ENCODE data around the gene NQO2. TPM values are rescaled to one million over a fixed set of nuclear protein-coding genes. Genes with fewer than 3 reads are reported as not detected.

The NQO2 gene
- total and polyA plus RNA-seq, 2 of the 13 experiments (the other 11 are each of a cell fraction or from before 2014, with no cell fraction given), result 32.2 to 56.5 TPM

DNA sequence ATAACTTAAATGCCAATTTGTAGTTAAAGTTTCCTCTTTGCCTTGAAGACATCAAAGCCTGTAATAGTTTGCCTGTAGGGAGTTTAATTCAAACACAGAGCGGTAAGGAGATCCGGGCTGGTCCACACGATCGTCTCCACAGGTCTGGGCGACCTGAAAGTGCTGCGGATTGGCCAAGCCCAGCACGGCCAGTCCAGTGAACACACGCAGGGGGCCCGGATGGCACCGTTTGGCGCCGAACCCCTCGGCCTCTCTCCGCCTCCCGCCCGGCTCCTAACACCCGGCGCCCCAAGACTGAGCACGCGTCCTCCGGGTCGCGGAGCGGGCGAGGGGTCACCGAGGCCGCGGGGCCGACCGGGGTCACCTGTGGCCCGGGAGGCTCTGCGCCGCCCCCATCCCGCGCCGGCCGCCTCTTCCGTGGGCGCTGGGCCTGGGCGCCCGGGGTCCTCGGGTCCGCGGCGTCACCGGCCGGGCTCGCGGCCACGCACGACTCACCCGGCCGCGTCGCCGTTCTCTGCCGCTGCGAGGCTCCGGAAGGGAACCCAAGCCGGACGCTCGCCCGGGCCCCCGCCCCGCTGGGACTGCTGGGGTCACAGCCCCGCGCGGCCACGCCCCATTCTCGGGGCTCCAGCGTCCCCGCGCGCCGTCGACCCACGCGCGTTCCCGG lies 28.8 kb upstream of the NQO2 start (continued):
- no peak for TF ChIP-seq THAP8 (CRISPR knock-in tag; IDR thresholded peaks at IDR 0.05; ENCODE audit: borderline replicate concordance)
- TF ChIP-seq, protein P1, sequence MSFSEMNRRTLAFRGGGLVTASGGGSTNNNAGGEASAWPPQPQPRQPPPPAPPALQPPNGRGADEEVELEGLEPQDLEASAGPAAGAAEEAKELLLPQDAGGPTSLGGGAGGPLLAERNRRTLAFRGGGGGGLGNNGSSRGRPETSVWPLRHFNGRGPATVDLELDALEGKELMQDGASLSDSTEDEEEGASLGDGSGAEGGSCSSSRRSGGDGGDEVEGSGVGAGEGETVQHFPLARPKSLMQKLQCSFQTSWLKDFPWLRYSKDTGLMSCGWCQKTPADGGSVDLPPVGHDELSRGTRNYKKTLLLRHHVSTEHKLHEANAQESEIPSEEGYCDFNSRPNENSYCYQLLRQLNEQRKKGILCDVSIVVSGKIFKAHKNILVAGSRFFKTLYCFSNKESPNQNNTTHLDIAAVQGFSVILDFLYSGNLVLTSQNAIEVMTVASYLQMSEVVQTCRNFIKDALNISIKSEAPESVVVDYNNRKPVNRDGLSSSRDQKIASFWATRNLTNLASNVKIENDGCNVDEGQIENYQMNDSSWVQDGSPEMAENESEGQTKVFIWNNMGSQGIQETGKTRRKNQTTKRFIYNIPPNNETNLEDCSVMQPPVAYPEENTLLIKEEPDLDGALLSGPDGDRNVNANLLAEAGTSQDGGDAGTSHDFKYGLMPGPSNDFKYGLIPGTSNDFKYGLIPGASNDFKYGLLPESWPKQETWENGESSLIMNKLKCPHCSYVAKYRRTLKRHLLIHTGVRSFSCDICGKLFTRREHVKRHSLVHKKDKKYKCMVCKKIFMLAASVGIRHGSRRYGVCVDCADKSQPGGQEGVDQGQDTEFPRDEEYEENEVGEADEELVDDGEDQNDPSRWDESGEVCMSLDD (CRISPR knock-in tag; IDR thresholded peaks at IDR 0.05; ENCODE audit: borderline replicate concordance), result 0 out of 2 replicates have a peak, but pooled peaks have one; percentile 67
- no peak for TF ChIP-seq ZEB1 (IDR thresholded peaks at IDR 0.05; ENCODE audit: insufficient replicate concordance, low read depth)
- no peak for TF ChIP-seq ZNF256 (CRISPR knock-in tag; conservative IDR thresholded peaks at IDR 0.05)
- TF ChIP-seq ZNF614 (CRISPR knock-in tag; IDR thresholded peaks at IDR 0.05; ENCODE audit: borderline replicate concordance), result no peak
- no peak for TF ChIP-seq ZNF577 (CRISPR knock-in tag; IDR thresholded peaks at IDR 0.05; ENCODE audit: borderline replicate concordance, low read depth)
- TF ChIP-seq PHF21A (CRISPR knock-in tag; IDR thresholded peaks at IDR 0.05), result no peak; the same call in 1 of the 2 replicates
- TF ChIP-seq, protein P2, sequence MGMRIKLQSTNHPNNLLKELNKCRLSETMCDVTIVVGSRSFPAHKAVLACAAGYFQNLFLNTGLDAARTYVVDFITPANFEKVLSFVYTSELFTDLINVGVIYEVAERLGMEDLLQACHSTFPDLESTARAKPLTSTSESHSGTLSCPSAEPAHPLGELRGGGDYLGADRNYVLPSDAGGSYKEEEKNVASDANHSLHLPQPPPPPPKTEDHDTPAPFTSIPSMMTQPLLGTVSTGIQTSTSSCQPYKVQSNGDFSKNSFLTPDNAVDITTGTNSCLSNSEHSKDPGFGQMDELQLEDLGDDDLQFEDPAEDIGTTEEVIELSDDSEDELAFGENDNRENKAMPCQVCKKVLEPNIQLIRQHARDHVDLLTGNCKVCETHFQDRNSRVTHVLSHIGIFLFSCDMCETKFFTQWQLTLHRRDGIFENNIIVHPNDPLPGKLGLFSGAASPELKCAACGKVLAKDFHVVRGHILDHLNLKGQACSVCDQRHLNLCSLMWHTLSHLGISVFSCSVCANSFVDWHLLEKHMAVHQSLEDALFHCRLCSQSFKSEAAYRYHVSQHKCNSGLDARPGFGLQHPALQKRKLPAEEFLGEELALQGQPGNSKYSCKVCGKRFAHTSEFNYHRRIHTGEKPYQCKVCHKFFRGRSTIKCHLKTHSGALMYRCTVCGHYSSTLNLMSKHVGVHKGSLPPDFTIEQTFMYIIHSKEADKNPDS (CRISPR knock-in tag; IDR thresholded peaks at IDR 0.05), result no peak
- TF ChIP-seq, protein P3, sequence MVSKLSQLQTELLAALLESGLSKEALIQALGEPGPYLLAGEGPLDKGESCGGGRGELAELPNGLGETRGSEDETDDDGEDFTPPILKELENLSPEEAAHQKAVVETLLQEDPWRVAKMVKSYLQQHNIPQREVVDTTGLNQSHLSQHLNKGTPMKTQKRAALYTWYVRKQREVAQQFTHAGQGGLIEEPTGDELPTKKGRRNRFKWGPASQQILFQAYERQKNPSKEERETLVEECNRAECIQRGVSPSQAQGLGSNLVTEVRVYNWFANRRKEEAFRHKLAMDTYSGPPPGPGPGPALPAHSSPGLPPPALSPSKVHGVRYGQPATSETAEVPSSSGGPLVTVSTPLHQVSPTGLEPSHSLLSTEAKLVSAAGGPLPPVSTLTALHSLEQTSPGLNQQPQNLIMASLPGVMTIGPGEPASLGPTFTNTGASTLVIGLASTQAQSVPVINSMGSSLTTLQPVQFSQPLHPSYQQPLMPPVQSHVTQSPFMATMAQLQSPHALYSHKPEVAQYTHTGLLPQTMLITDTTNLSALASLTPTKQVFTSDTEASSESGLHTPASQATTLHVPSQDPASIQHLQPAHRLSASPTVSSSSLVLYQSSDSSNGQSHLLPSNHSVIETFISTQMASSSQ (IDR thresholded peaks at IDR 0.05; ENCODE audit: low read depth), result no peak
- TF ChIP-seq, protein P3 (CRISPR knock-in tag; IDR thresholded peaks at IDR 0.05; ENCODE audit: borderline replicate concordance), result no peak
- TF ChIP-seq GMEB2 (CRISPR knock-in tag; IDR thresholded peaks at IDR 0.05; ENCODE audit: low read depth), result no peak
- TF ChIP-seq GPN1 (CRISPR knock-in tag; IDR thresholded peaks at IDR 0.05; ENCODE audit: borderline replicate concordance), result no peak
- TF ChIP-seq PHF8 (CRISPR knock-in tag; IDR thresholded peaks at IDR 0.05), result no peak
- no peak for TF ChIP-seq ZC3H13 (CRISPR knock-in tag; IDR thresholded peaks at IDR 0.05)
- TF ChIP-seq CREB1 (IDR thresholded peaks at IDR 0.05), result no peak
- TF ChIP-seq CREB1 (CRISPR knock-in tag; IDR thresholded peaks at IDR 0.05), result no peak
- TF ChIP-seq ZNF3 (CRISPR knock-in tag; IDR thresholded peaks at IDR 0.05), result no peak
